Osteoblast (primary cell): ENCODE measurements around the gene DLG2. TPM values are rescaled to one million over a fixed set of nuclear protein-coding genes. Genes with fewer than 3 reads are reported as not detected.

ENCODE experiments used
- DNase-seq: peaks from one replicate; pipeline ENCODE4 v3.0.0; 2011; ENCODE audit warnings: low spot score, mixed read lengths; ENCODE audit not compliant: insufficient read length; ENCODE audit errors: missing footprints
- H2AFZ ChIP-seq: 2 replicates; pipeline ENCODE4 v1.6.0; 2011; ENCODE audit warnings: mild to moderate bottlenecking, low read length
- H3K27ac ChIP-seq: 2 replicates; pipeline ENCODE4 v1.5.1; 2011; ENCODE audit warnings: mild to moderate bottlenecking, low read depth, low read length, moderate library complexity
- H3K27me3 ChIP-seq: 2 replicates; pipeline ENCODE4 v1.6.0; 2012; ENCODE audit warnings: mild to moderate bottlenecking, control low read depth, inconsistent platforms, low read length, moderate library complexity; ENCODE audit not compliant: insufficient read depth
- H3K36me3 ChIP-seq: 2 replicates; pipeline ENCODE4 v1.5.1; 2011; ENCODE audit warnings: mild to moderate bottlenecking, low read length, control low read depth, moderate library complexity; ENCODE audit not compliant: insufficient read depth
- H3K4me1 ChIP-seq: 2 replicates; pipeline ENCODE4 v1.5.1; 2011; ENCODE audit warnings: mild to moderate bottlenecking, low read length, control low read depth, moderate library complexity; ENCODE audit not compliant: insufficient read depth
- H3K4me2 ChIP-seq: 2 replicates; pipeline ENCODE4 v1.6.0; 2011; ENCODE audit warnings: mild to moderate bottlenecking, low read length; ENCODE audit not compliant: insufficient read depth
- H3K4me3 ChIP-seq: fragments of 200-600 bp; sonication (generic); 3 replicates; pipeline ENCODE4 v1.5.1; 2012; ENCODE audit warnings: mild to moderate bottlenecking, low read length, inconsistent platforms; ENCODE audit not compliant: insufficient read depth
- H3K79me2 ChIP-seq: 2 replicates; pipeline ENCODE4 v1.6.0; 2012; ENCODE audit warnings: mild to moderate bottlenecking, low read length, control low read depth, inconsistent platforms; ENCODE audit not compliant: insufficient read depth
- H3K9me3 ChIP-seq: 2 replicates; pipeline ENCODE4 v1.5.1; 2011; ENCODE audit warnings: low read depth, low read length, control low read depth
- H4K20me1 ChIP-seq: 2 replicates; pipeline ENCODE4 v1.6.0; 2012; ENCODE audit warnings: mild to moderate bottlenecking, low read length, control low read depth; ENCODE audit not compliant: insufficient read depth
- CTCF ChIP-seq: IDR thresholded peaks from 2 replicates; pipeline ENCODE4 v1.5.1; 2011; ENCODE audit warnings: mild to moderate bottlenecking, low read depth, low read length, moderate library complexity; ENCODE audit errors: extremely low read depth
- total RNA-seq: library from RNA; depleted of rRNA; stranded (reverse); fragments of >200 nt; gene quantifications from 2 replicates; pipeline ENCODE4 v1.2.3, GENCODE V29; 2012

DLG2 gene
- total RNA-seq, 1 donor: 3.3 TPM

- Histone ChIP-seq H3K36me3 (no peaks in the 10 kb centered on the region), H3K4me2 (no peak overlapping the region), H4K20me1 (no peaks in the 10 kb centered on the region), H3K79me2 (no peaks in the 10 kb centered on the region), H3K4me3 (no peak overlapping the region), H3K27me3 (no peaks in the 10 kb centered on the region), H2AFZ (no peak overlapping the region), H3K27ac (no peak overlapping the region), H3K9me3 (no peaks in the 10 kb centered on the region), H3K4me1 (no peaks in the 10 kb centered on the region)
- no peak for TF ChIP-seq CTCF
- DNase-seq: no peak
Observed at GRCh38 chr11:84044706-84045105, 1582.4 kb downstream of the DLG2 start.

- no peaks in the 10 kb centered on the region for H3K4me1 ChIP-seq
- no peaks in the 10 kb centered on the region for H4K20me1 ChIP-seq
- TF ChIP-seq CTCF: no peak
- H3K79me2 ChIP-seq: no peaks in the 10 kb centered on the region
- H3K4me2 ChIP-seq: no peak overlapping the region
- H3K27ac ChIP-seq: no peak overlapping the region
- no peaks in the 10 kb centered on the region for H3K9me3 ChIP-seq
- H2AFZ ChIP-seq: no peak overlapping the region
- no peak overlapping the region for H3K4me3 ChIP-seq
- H3K36me3 ChIP-seq: no peaks in the 10 kb centered on the region
- H3K27me3 ChIP-seq: no peaks in the 10 kb centered on the region
- DNase-seq: no peak
Observed at GRCh38 chr11:84036664-84037194, 1590.4 kb downstream of the DLG2 start.

GRCh38 chr11:84035645-84036044 lies 1591.5 kb downstream of the DLG2 start:
- Histone ChIP-seq H4K20me1 (no peaks in the 10 kb centered on the region), H3K4me3 (no peak overlapping the region), H3K9me3 (no peaks in the 10 kb centered on the region), H3K27me3 (no peaks in the 10 kb centered on the region), H3K4me1 (no peaks in the 10 kb centered on the region), H3K36me3 (no peaks in the 10 kb centered on the region), H3K27ac (no peak overlapping the region), H3K4me2 (no peak overlapping the region), H2AFZ (no peak overlapping the region), H3K79me2 (no peaks in the 10 kb centered on the region)
- TF ChIP-seq CTCF: no peak
- DNase-seq: no peak

GRCh38 chr11:84034484-84034883 lies 1592.7 kb downstream of the DLG2 start:
- DNase-seq: no peak
- H2AFZ ChIP-seq: no peak overlapping the region
- no peak for TF ChIP-seq CTCF
- no peak overlapping the region for H3K27ac ChIP-seq
- no peaks in the 10 kb centered on the region for H3K9me3 ChIP-seq
- H3K4me1 ChIP-seq: no peaks in the 10 kb centered on the region
- no peaks in the 10 kb centered on the region for H4K20me1 ChIP-seq
- H3K27me3 ChIP-seq: no peaks in the 10 kb centered on the region
- no peaks in the 10 kb centered on the region for H3K79me2 ChIP-seq
- no peaks in the 10 kb centered on the region for H3K36me3 ChIP-seq
- no peak overlapping the region for H3K4me3 ChIP-seq
- H3K4me2 ChIP-seq: no peak overlapping the region
